PC-9 (cell line): ENCODE data around the gene CACHD1.

Source experiments
- EZH2 ChIP-seq: fragments of 200-600 bp; sonication (generic); IDR thresholded peaks from 2 replicates; pipeline ENCODE4 v1.8.0; 2017; ENCODE audit warnings: antibody characterized with exemption, low read depth
- TF ChIP-seq, protein P1 (sequence below): fragments of 200-600 bp; sonication (generic); conservative IDR thresholded peaks from 2 replicates; pipeline ENCODE4 v1.6.1; 2017; ENCODE audit warnings: mixed run types, antibody characterized with exemption, mild to moderate bottlenecking, moderate library complexity

DNA sequence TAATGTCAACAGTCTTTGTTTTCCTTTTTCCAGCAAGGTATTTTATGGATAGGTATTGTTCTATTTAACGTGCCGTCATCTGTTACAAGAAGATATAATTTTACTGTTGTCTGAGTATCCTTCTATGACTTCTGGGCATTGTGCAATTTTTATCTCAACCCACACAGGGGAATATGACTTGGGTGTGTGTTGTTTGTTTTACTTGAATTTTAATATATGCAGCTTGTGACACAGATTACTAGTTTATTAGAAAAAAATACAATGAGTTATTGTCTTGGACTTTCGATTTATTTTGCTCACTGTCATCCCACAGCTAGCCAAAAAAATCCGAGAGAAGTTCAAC, 111.9 kb downstream of the CACHD1 start:
- TF ChIP-seq, protein P1, sequence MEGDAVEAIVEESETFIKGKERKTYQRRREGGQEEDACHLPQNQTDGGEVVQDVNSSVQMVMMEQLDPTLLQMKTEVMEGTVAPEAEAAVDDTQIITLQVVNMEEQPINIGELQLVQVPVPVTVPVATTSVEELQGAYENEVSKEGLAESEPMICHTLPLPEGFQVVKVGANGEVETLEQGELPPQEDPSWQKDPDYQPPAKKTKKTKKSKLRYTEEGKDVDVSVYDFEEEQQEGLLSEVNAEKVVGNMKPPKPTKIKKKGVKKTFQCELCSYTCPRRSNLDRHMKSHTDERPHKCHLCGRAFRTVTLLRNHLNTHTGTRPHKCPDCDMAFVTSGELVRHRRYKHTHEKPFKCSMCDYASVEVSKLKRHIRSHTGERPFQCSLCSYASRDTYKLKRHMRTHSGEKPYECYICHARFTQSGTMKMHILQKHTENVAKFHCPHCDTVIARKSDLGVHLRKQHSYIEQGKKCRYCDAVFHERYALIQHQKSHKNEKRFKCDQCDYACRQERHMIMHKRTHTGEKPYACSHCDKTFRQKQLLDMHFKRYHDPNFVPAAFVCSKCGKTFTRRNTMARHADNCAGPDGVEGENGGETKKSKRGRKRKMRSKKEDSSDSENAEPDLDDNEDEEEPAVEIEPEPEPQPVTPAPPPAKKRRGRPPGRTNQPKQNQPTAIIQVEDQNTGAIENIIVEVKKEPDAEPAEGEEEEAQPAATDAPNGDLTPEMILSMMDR, result no peak
- TF ChIP-seq EZH2, result no peak
